ENCODE data around the gene GLB1L2. TPM values are rescaled to one million over a fixed set of nuclear protein-coding genes. Genes with fewer than 3 reads are reported as not detected.

The GLB1L2 gene
- total RNA-seq, 2 experiments from 2014 or later = 1.2 to 1.9 TPM

DNA sequence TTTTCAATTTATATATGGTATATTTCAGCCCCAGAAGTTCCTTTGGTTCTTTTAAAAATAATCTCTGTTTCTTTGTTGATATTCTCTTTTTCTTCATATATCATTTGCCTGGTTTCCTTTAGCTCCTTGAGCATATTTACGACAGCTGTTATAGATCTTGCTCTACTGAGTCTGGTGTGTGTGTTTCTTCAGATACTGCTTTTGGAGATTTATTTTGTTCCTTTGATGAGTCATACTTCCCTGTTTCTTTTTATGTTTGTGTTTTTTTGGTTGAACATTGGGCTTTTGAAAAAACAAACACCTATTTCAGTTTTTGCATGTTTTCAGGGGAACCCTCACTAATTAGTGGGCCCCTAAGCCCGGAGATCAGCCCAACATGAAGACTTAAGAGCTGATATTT lies 23.3 kb downstream of the GLB1L2 start:
- Mint-ChIP-seq H3K4me3 (no peak overlapping the region), H3K27me3 (ENCODE audit: low read depth) (peaks cover 10% of the 10 kb centered on the region), H3K4me1 (ENCODE audit: low read depth) (peaks cover 7% of the 10 kb centered on the region), H3K9me3 (ENCODE audit: insufficient read depth) (no peaks in the 10 kb centered on the region), H3K36me3 (ENCODE audit: low read depth) (no peaks in the 10 kb centered on the region), H3K27ac (no peak overlapping the region)
- ATAC-seq (no peak), DNase-seq (no peak)
- ChIA-PET CTCF (interaction anchor here (1.5 kb wide), 1 partner anchor 77 kb away, joined by 4 read pairs; no protein-coding TSS in a partner anchor), POLR2A (no interaction called here)

DNA sequence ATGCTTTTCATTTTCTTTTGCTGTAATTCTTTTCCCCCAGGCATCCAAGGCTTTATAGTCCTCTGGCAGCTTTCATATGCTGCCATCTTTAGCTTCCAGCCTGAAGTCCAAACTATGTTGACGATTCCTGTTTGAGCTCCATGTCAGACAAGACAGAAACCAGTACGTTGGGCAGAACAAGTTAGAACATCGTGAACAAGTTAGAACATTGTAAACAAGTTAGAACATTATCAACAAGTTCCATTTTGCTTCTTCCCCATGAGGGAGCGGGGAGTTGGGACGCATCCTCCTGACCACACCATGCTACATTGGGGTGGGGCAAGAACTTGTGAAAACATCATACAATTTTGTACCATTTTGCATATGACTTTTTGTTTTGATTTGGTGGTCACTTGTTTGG lies 23.9 kb downstream of the GLB1L2 start:
- H3K4me1 Mint-ChIP-seq (ENCODE audit: low read depth) = peaks cover 10% of the 10 kb centered on the region

DNA sequence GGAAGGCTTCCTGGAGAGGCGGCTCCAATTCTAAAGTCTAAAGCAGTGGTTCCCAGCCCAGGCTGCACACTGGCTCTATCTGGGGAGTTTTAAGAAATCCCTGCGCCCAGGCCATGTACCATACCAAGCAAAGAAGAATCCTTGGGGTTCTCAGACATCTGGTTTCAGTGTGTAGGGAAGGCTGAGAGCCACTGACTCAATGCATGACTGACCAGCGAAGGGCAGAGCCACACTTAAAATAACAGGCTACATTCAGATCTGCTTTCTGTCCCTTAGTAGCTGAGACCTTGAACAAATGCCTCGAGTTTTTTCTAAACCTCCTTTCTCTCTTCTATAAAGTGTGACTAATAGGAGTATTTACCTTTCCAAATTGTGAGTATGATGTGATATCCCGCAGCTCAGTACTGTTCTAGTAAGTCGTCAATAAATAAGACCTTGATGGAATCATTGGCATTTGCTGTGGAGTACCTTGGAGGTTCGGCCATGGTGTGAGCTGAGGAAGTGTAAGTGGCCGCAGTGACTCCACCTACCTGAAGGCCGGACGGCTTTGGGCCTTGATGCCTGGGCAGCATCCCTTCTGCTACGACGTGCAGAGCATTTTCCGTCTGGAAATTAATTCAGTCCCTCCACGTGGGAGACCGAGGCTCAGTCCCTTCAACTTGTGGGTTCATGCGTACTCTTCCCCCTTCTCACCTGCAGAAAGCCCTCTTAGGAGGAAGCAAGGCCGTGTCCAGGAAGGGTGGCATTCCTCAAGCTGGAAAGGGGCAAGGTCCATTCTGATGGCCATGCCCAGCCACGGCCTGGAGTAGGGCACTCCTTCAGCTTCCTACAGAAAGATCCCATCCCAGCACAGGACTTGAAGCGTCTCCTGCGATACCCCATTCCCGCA lies 25.1 kb downstream of the GLB1L2 start:
- Mint-ChIP-seq H3K9me3 (ENCODE audit: insufficient read depth) (no peaks in the 10 kb centered on the region), H3K27ac (no peak overlapping the region), H3K36me3 (ENCODE audit: low read depth) (no peaks in the 10 kb centered on the region), H3K4me1 (ENCODE audit: low read depth) (peaks cover 12% of the 10 kb centered on the region), H3K27me3 (ENCODE audit: low read depth) (peaks cover 11% of the 10 kb centered on the region), H3K4me3 (no peak overlapping the region)
- ChIA-PET CTCF (no interaction called here), POLR2A (no interaction called here)
- no peak for DNase-seq
- ATAC-seq = no peak

More for the DNA sequence above, 23.9 kb downstream of the GLB1L2 start:
- Mint-ChIP-seq H3K9me3 (ENCODE audit: insufficient read depth) (no peaks in the 10 kb centered on the region), H3K36me3 (ENCODE audit: low read depth) (no peaks in the 10 kb centered on the region), H3K27me3 (ENCODE audit: low read depth) (peaks cover 10% of the 10 kb centered on the region), H3K27ac (no peak overlapping the region), H3K4me3 (no peak overlapping the region)
- ChIA-PET POLR2A (no interaction called here), CTCF (interaction anchor here (1.5 kb wide), 1 partner anchor 77 kb away, joined by 4 read pairs; no protein-coding TSS in a partner anchor)
- no peak for DNase-seq
- ATAC-seq = no peak

DNA sequence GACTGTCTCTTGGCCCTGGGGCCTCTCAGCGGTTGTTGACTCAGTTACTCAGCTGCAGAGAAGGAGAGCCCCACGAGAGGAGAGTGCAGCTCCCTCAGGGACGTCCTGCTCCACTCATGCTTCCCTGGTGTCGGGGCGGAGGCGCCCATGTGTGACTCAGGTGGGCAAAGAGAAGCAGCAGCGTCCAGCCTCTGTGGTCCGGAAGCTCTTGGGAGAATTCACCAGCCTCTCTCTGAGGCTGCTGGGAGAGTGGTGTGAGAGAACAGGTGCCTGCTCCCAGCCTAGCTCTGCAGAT lies 25.7 kb downstream of the GLB1L2 start:
- Mint-ChIP-seq H3K9me3 (ENCODE audit: insufficient read depth) (no peaks in the 10 kb centered on the region), H3K27me3 (ENCODE audit: low read depth) (peaks cover 13% of the 10 kb centered on the region), H3K4me3 (no peak overlapping the region), H3K36me3 (ENCODE audit: low read depth) (no peaks in the 10 kb centered on the region), H3K4me1 (ENCODE audit: low read depth) (peaks cover 14% of the 10 kb centered on the region), H3K27ac (no peak overlapping the region)
- ChIA-PET POLR2A (no interaction called here), CTCF (no interaction called here)
- no peak for DNase-seq
- ATAC-seq = no peak

DNA sequence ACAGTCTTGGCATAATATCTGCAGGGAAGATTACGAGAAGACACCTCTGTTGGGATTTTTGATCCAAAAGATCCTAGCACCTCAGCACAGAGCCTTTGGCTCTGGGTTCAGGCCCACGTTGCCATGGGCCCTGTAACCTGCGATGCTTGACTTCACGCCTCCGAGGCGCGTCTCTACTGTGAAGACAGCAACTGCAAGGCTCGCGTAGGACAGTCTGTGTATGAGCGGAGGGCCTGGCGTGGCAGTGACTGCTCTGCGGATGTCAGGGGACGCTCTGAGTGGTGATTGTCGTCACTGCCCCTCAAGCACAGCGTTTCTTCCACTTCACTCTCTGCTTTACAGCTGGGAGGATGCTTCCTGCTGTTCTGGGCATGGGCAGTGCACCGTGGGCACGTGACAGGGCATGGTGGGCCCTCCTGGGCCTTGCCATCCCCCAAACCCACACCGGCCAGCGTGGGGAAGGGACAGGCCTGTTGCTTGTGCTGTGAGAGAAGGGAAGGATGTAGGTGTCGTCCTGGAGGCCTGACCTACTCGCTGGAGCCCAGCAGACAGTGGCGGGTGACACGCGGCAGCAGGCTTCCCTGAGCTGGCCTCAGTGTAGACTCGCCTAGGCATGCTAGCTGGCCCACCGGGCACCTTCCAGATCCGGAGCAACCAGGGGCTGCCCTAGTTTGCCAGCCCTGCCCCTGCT lies 26.5 kb downstream of the GLB1L2 start:
- no peak for DNase-seq
- Mint-ChIP-seq H3K9me3 (ENCODE audit: insufficient read depth) (no peaks in the 10 kb centered on the region), H3K4me3 (no peak overlapping the region), H3K36me3 (ENCODE audit: low read depth) (no peaks in the 10 kb centered on the region), H3K27me3 (ENCODE audit: low read depth) (peaks cover 13% of the 10 kb centered on the region), H3K27ac (no peak overlapping the region), H3K4me1 (ENCODE audit: low read depth) (peaks cover 14% of the 10 kb centered on the region)
- CTCF ChIA-PET = no interaction called here
- POLR2A ChIA-PET = no interaction called here
- no peak for ATAC-seq

GRCh38 chr11:134358856-134359490 lies 27.2 kb downstream of the GLB1L2 start:
- Mint-ChIP-seq H3K36me3 (ENCODE audit: low read depth) (no peaks in the 10 kb centered on the region), H3K27me3 (ENCODE audit: low read depth) (peaks cover 9% of the 10 kb centered on the region), H3K4me3 (no peak overlapping the region), H3K9me3 (ENCODE audit: insufficient read depth) (no peaks in the 10 kb centered on the region), H3K27ac (no peak overlapping the region), H3K4me1 (ENCODE audit: low read depth) (peaks cover 14% of the 10 kb centered on the region)
- DNase-seq (no peak), ATAC-seq (no peak)
- POLR2A ChIA-PET = no interaction called here
- CTCF ChIA-PET = interaction anchor here (0.7 to 0.9 kb wide), 2 partner anchors 9 to 97 kb away, joined by 3 read pairs; no protein-coding TSS in a partner anchor

DNA sequence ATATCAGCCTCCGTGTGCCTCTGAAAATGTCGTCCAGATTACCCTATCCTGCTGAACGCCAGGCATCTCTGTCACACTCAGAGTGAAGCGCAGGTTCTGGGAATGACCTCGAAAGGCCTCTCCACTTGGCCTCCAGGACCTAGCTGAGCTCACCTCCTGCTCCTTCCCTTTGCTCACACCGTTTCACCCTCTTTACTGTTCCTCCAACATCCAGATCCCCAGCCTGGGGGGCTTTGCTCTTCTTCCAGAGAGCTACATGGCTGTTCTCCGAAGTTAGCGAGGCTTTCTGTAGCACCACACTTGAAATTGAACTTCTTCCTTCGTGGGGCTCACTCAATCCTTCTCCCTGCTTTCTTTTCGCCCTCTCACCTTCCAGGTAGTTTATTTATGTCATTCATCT lies 27.9 kb downstream of the GLB1L2 start:
- ATAC-seq = no peak
- POLR2A ChIA-PET = no interaction called here
- DNase-seq = no peak
- peaks cover 14% of the 10 kb centered on the region for H3K4me1 Mint-ChIP-seq (ENCODE audit: low read depth)
- no peaks in the 10 kb centered on the region for H3K9me3 Mint-ChIP-seq (ENCODE audit: insufficient read depth)
- H3K27ac Mint-ChIP-seq = no peak overlapping the region
- no peaks in the 10 kb centered on the region for H3K36me3 Mint-ChIP-seq (ENCODE audit: low read depth)
- H3K4me3 Mint-ChIP-seq = no peak overlapping the region
- CTCF ChIA-PET = interaction anchor here (0.7 to 0.9 kb wide), 2 partner anchors 10 to 97 kb away, joined by 3 read pairs; no protein-coding TSS in a partner anchor
- H3K27me3 Mint-ChIP-seq (ENCODE audit: low read depth) = peaks cover 9% of the 10 kb centered on the region

DNA sequence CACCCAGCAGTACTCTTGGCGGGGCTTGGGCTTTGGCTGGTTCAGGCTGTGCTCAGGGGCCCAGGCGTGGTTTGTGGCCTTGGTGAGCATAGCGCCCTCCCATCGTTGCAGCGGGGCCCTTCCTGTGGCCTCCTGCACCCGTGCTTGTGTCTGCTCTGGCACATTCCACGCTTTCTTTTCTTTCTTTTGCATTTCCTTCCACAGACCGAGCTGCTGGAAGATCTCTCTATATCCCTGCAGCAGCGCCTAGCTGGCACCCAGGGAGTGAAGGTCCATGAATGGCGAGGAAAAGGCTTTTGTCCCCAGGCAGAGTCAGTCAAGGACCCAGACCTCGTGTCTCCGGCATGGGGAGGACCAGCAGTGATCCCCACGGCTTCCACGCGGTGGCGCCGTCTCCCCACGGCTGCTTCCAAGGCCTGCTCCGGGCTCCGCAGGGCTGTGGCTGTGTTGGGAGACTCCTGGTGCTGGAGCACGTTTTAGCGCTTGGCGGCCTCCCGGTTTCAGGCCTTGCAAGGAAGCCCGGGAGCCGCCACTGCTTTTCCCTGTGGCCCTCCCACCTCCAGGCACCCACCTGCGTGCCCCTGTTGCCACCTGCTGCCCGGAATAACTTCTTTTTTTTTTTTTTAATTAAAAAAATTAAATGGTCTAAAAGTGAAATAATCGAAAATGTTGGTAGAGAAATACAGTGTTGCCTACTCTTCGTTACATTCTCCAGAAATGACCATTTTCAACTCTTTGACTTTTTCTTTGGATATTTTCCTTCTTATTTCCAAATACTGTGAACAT lies 28.5 kb downstream of the GLB1L2 start:
- POLR2A ChIA-PET = no interaction called here

GRCh38 chr11:134361661-134362060 lies 29.9 kb downstream of the GLB1L2 start:
- Mint-ChIP-seq H3K4me1 (ENCODE audit: low read depth) (peaks cover 14% of the 10 kb centered on the region), H3K36me3 (ENCODE audit: low read depth) (no peaks in the 10 kb centered on the region), H3K4me3 (no peak overlapping the region), H3K27ac (no peak overlapping the region), H3K9me3 (ENCODE audit: insufficient read depth) (no peaks in the 10 kb centered on the region), H3K27me3 (ENCODE audit: low read depth) (peaks cover 4% of the 10 kb centered on the region)
- POLR2A ChIA-PET = no interaction called here
- no peak for ATAC-seq
- CTCF ChIA-PET = no interaction called here
- DNase-seq = no peak

More for the DNA sequence above, 28.5 kb downstream of the GLB1L2 start:
- CTCF ChIA-PET = interaction anchor here (0.7 to 0.9 kb wide), 2 partner anchors 11 to 14 kb away, joined by 3 read pairs; no protein-coding TSS in a partner anchor
- peak overlapping the region; percentile 34 for H3K4me3 Mint-ChIP-seq
- peaks cover 4% of the 10 kb centered on the region for H3K27me3 Mint-ChIP-seq (ENCODE audit: low read depth)
- no peak overlapping the region for H3K27ac Mint-ChIP-seq
- H3K9me3 Mint-ChIP-seq (ENCODE audit: insufficient read depth) = no peaks in the 10 kb centered on the region
- peak; percentile 84 for DNase-seq
- ATAC-seq = peak; percentile 97
- no peaks in the 10 kb centered on the region for H3K36me3 Mint-ChIP-seq (ENCODE audit: low read depth)
- peaks cover 14% of the 10 kb centered on the region for H3K4me1 Mint-ChIP-seq (ENCODE audit: low read depth)

GRCh38 chr11:134362192-134362901 lies 30.6 kb downstream of the GLB1L2 start:
- no peaks in the 10 kb centered on the region for H3K36me3 Mint-ChIP-seq (ENCODE audit: low read depth)

DNA sequence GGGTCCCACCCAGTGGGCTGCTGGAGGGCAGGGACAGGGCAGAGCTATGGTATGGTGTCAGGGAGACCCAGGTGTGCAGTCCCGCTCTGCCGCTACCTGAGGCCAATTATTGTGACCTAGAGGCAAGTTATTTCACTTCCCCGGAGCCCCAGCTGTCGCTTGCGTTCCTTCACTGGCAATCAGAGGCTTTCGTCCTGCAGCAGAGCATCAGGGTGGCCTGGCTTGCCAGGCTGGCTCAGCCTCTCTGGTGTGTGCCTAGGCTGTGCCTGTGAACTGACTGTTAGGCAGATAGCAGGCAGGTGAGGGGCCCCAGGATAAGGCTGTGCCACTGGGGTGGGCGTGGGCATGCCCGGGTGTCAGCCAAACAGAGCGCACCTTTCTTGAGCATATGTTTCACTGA lies 31.4 kb downstream of the GLB1L2 start:
- ATAC-seq (no peak), DNase-seq (no peak)
- POLR2A ChIA-PET = no interaction called here
- no peak overlapping the region for H3K27ac Mint-ChIP-seq
- H3K27me3 Mint-ChIP-seq (ENCODE audit: low read depth) = peaks cover 4% of the 10 kb centered on the region
- no peak overlapping the region for H3K4me3 Mint-ChIP-seq
- H3K4me1 Mint-ChIP-seq (ENCODE audit: low read depth) = peaks cover 14% of the 10 kb centered on the region
- CTCF ChIA-PET = no interaction called here
- no peaks in the 10 kb centered on the region for H3K36me3 Mint-ChIP-seq (ENCODE audit: low read depth)
- no peaks in the 10 kb centered on the region for H3K9me3 Mint-ChIP-seq (ENCODE audit: insufficient read depth)

More at GRCh38 chr11:134362192-134362901, 30.6 kb downstream of the GLB1L2 start:
- H3K9me3 Mint-ChIP-seq (ENCODE audit: insufficient read depth) = no peaks in the 10 kb centered on the region
- CTCF ChIA-PET = no interaction called here
- H3K4me1 Mint-ChIP-seq (ENCODE audit: low read depth) = peaks cover 14% of the 10 kb centered on the region
- peaks cover 4% of the 10 kb centered on the region for H3K27me3 Mint-ChIP-seq (ENCODE audit: low read depth)
- POLR2A ChIA-PET = no interaction called here
- H3K27ac Mint-ChIP-seq = no peak overlapping the region
- DNase-seq (no peak), ATAC-seq (no peak)
- H3K4me3 Mint-ChIP-seq = no peak overlapping the region

Measured in activated CD8-positive, alpha-beta T cell treated with anti-CD3 and anti-CD28 coated beads, Interleukin-2, amount 10 ng/mL, durations not matched to agents 7 days and 5 days (primary cell).